PC-3 (cell line): ENCODE data around the gene KDSR. TPM values are rescaled to one million over a fixed set of nuclear protein-coding genes. Genes with fewer than 3 reads are reported as not detected.
A peak's percentile ranks its signal among the peaks of the same experiment; 100 is the strongest.

Source experiments
- ATAC-seq: fragments of 200-7000 bp; cut with Tn5 transposase; 2 replicates; pipeline ENCODE4 v1.9.1; 2020; ENCODE audit warnings: mild to moderate bottlenecking, moderate library complexity
- BruUV-seq: library from RNA; stranded (reverse); fragments of 400-500 nt; replicated peaks from 2 replicates; lab custom pipeline; 2021; lab: Mats Ljungman, UMichigan
- CTCF ChIA-PET: fragments of 300-600 bp; sonication (Branson Sonifier 250); formaldehyde crosslinking; loops from one replicate; lab custom pipeline; 2022; ENCODE audit warnings: antibody characterized with exemption; lab: Charles Lee
- POLR2A ChIA-PET: fragments of 300-600 bp; sonication (Branson Sonifier 250); formaldehyde crosslinking; loops from one replicate; lab custom pipeline; 2022; ENCODE audit warnings: antibody characterized with exemption; ENCODE audit not compliant: unreplicated experiment; lab: Charles Lee
- DNase-seq: peaks from one replicate; pipeline ENCODE4 v3.0.0-alpha.2; 2015
- H2AFZ ChIP-seq: fragments of 300-600 bp; sonication (generic); 2 replicates; pipeline ENCODE4 v1.6.0; 2016; ENCODE audit warnings: antibody characterized with exemption, low read length
- H3F3A ChIP-seq: fragments of 300-600 bp; sonication (generic); one replicate; pipeline ENCODE4 v1.6.0; 2017; ENCODE audit warnings: antibody characterized with exemption, low read length, control low read depth, mild to moderate bottlenecking; ENCODE audit not compliant: unreplicated experiment
- H3K27ac ChIP-seq: fragments of 300-600 bp; sonication (generic); 2 replicates; pipeline ENCODE4 v1.5.1; 2016; ENCODE audit warnings: mild to moderate bottlenecking, low read length
- H3K27me3 ChIP-seq: fragments of 300-600 bp; sonication (generic); 2 replicates; pipeline ENCODE4 v1.6.1; 2016; ENCODE audit warnings: low read length, mixed read lengths
- H3K36me3 ChIP-seq: fragments of 300-600 bp; sonication (generic); 2 replicates; pipeline ENCODE4 v1.6.1; 2016; ENCODE audit warnings: low read depth, mixed run types, low read length, mixed read lengths
- H3K4me1 ChIP-seq: fragments of 300-600 bp; sonication (generic); 2 replicates; pipeline ENCODE4 v1.5.1; 2016; ENCODE audit warnings: low read length; ENCODE audit not compliant: insufficient read depth
- H3K4me2 ChIP-seq: fragments of 300-600 bp; sonication (generic); 2 replicates; pipeline ENCODE4 v1.6.0; 2016; ENCODE audit warnings: low read length
- H3K4me3 ChIP-seq: fragments of 300-600 bp; sonication (generic); 2 replicates; pipeline ENCODE4 v1.5.1; 2016; ENCODE audit warnings: mild to moderate bottlenecking, low read length, mixed read lengths
- H3K79me2 ChIP-seq: fragments of 300-600 bp; sonication (generic); 2 replicates; pipeline ENCODE4 v1.6.1; 2017; ENCODE audit warnings: low read length, mixed read lengths
- H3K9ac ChIP-seq: fragments of 300-600 bp; sonication (generic); 2 replicates; pipeline ENCODE4 v1.6.0; 2016; ENCODE audit warnings: mild to moderate bottlenecking, low read length
- H3K9me2 ChIP-seq: fragments of 300-600 bp; sonication (generic); replicated peaks from 2 replicates; pipeline ENCODE4 v1.6.1; 2016; ENCODE audit warnings: mixed run types, low read length, mixed read lengths
- H3K9me3 ChIP-seq: fragments of 300-600 bp; sonication (generic); 2 replicates; pipeline ENCODE4 v1.6.1; 2016; ENCODE audit warnings: low read length, mixed read lengths
- H4K20me1 ChIP-seq: fragments of 300-600 bp; sonication (generic); 2 replicates; pipeline ENCODE4 v1.6.1; 2016; ENCODE audit warnings: low read length, mixed read lengths
- CTCF ChIP-seq: fragments of 300-600 bp; sonication (generic); conservative IDR thresholded peaks from 2 replicates; pipeline ENCODE4 v1.5.1; 2017; ENCODE audit warnings: antibody characterized with exemption, low read depth, mild to moderate bottlenecking, low read length
- EZH2 ChIP-seq: fragments of 300-600 bp; sonication (generic); IDR thresholded peaks from one replicate; pipeline ENCODE4 v1.6.1; 2017; ENCODE audit warnings: antibody characterized with exemption, mild to moderate bottlenecking, low read length; ENCODE audit not compliant: unreplicated experiment
- EZH2phosphoT487 ChIP-seq: fragments of 300-600 bp; sonication (generic); IDR thresholded peaks from 2 replicates; pipeline ENCODE4 v1.6.1; 2018; ENCODE audit warnings: mild to moderate bottlenecking, antibody characterized with exemption, low read length, borderline replicate concordance
- intact Hi-C: fragments of 100-400 bp; cut with micrococcal nuclease; formaldehyde crosslinking; loops from 2 replicates; pipeline ENCODE4 v1.9.0; 2023
- total RNA-seq: library from RNA; depleted of rRNA; stranded (reverse); fragments of >200 nt; gene quantifications from 2 replicates; pipeline ENCODE4 v1.2.3, GENCODE V29; 2014

Gene KDSR
- total RNA-seq, 1 experiment from 2014 or later = 16.1 TPM

GRCh38 chr18:63378919-63379638, 12.1 kb upstream of the KDSR start:
- H2AFZ ChIP-seq = no peak overlapping the region
- peaks cover 11% of the 10 kb centered on the region for H3K4me1 ChIP-seq
- H3K9me3 ChIP-seq = no peaks in the 10 kb centered on the region
- ATAC-seq (peak; percentile 52), DNase-seq (no peak)
- no peak overlapping the region for H3K9ac ChIP-seq
- no peaks in the 10 kb centered on the region for H3K27me3 ChIP-seq
- H3K4me2 ChIP-seq = peak overlapping the region; percentile 57
- intact Hi-C loops = no loop called here
- POLR2A ChIA-PET = no interaction called here
- H3K79me2 ChIP-seq = no peaks in the 10 kb centered on the region
- CTCF ChIA-PET = no interaction called here
- H4K20me1 ChIP-seq = no peaks in the 10 kb centered on the region
- no peaks in the 10 kb centered on the region for H3K36me3 ChIP-seq
- H3K9me2 ChIP-seq = no peaks in the 10 kb centered on the region
- H3K4me3 ChIP-seq = no peak overlapping the region; the same call in 1 of the 2 replicates
- no TSS peak for BruUV-seq
- no peaks in the 10 kb centered on the region for H3F3A ChIP-seq
- no peak for TF ChIP-seq CTCF
- TF ChIP-seq EZH2phosphoT487 = no peak
- no peak for TF ChIP-seq EZH2
- no peak overlapping the region for H3K27ac ChIP-seq

GRCh38 chr18:63377275-63377980, 10.4 kb upstream of the KDSR start:
- DNase-seq = no peak
- Histone ChIP-seq H2AFZ (no peak overlapping the region), H4K20me1 (no peaks in the 10 kb centered on the region), H3K4me2 (no peak overlapping the region), H3K9ac (no peak overlapping the region), H3K4me1 (peaks cover 11% of the 10 kb centered on the region), H3F3A (no peaks in the 10 kb centered on the region), H3K9me3 (no peaks in the 10 kb centered on the region), H3K79me2 (no peaks in the 10 kb centered on the region), H3K27me3 (no peaks in the 10 kb centered on the region), H3K9me2 (no peaks in the 10 kb centered on the region), H3K4me3 (no peak overlapping the region), H3K27ac (no peak overlapping the region), H3K36me3 (no peaks in the 10 kb centered on the region)
- intact Hi-C loops = no loop called here
- no peak for ATAC-seq
- BruUV-seq = no TSS peak
- CTCF ChIA-PET = no interaction called here
- TF ChIP-seq CTCF (no peak), EZH2phosphoT487 (no peak), EZH2 (no peak)
- POLR2A ChIA-PET = interaction anchor here (0.6 kb wide), 1 partner anchor 18 kb away, joined by 3 read pairs; no protein-coding TSS in a partner anchor

- Histone ChIP-seq H2AFZ (no peak overlapping the region), H3K9me3 (no peaks in the 10 kb centered on the region), H3K4me2 (no peak overlapping the region), H3K9me2 (no peaks in the 10 kb centered on the region), H3F3A (no peaks in the 10 kb centered on the region), H3K79me2 (no peaks in the 10 kb centered on the region), H3K36me3 (no peaks in the 10 kb centered on the region), H4K20me1 (no peaks in the 10 kb centered on the region), H3K9ac (no peak overlapping the region), H3K4me3 (no peak overlapping the region), H3K4me1 (peaks cover 11% of the 10 kb centered on the region), H3K27me3 (no peaks in the 10 kb centered on the region), H3K27ac (no peak overlapping the region)
- ATAC-seq (no peak), DNase-seq (no peak)
- BruUV-seq = no TSS peak
- intact Hi-C loops = no loop called here
- no peak for TF ChIP-seq CTCF
- no peak for TF ChIP-seq EZH2
- TF ChIP-seq EZH2phosphoT487 = no peak
- ChIA-PET CTCF (no interaction called here), POLR2A (interaction anchor here (0.6 kb wide), 1 partner anchor 19 kb away, joined by 3 read pairs; no protein-coding TSS in a partner anchor)
Measured at GRCh38 chr18:63376538-63376937, 9.5 kb upstream of the KDSR start.
